Left ventricle myocardium inferior (tissue), 1 donor: ENCODE measurements around the gene PIWIL1. TPM values are rescaled to one million over a fixed set of nuclear protein-coding genes. Genes with fewer than 3 reads are reported as not detected.

Experiments
- DNase-seq: peaks from one replicate; pipeline ENCODE4 v3.0.0-alpha.2; 2020
- H3K27ac ChIP-seq: fragments of 200-600 bp; replicated peaks from 2 replicates; pipeline ENCODE4 v1.8.0; 2021
- H3K27me3 ChIP-seq: fragments of 200-600 bp; 2 replicates; pipeline ENCODE4 v1.8.0; 2021; ENCODE audit warnings: low read depth
- H3K36me3 ChIP-seq: fragments of 200-600 bp; 2 replicates; pipeline ENCODE4 v1.8.0; 2021
- H3K4me1 ChIP-seq: fragments of 200-600 bp; 2 replicates; pipeline ENCODE4 v1.8.0; 2021
- H3K4me3 ChIP-seq: fragments of 200-600 bp; 2 replicates; pipeline ENCODE4 v1.8.0; 2021; ENCODE audit warnings: mild to moderate bottlenecking, moderate library complexity
- H3K9me3 ChIP-seq: fragments of 200-600 bp; replicated peaks from 2 replicates; pipeline ENCODE4 v1.8.0; 2021
- CTCF ChIP-seq: fragments of 200-600 bp; IDR thresholded peaks from 2 replicates; pipeline ENCODE4 v1.8.0; 2021; ENCODE audit warnings: antibody characterized with exemption, mild to moderate bottlenecking, borderline replicate concordance
- intact Hi-C: fragments of 100-400 bp; cut with micrococcal nuclease; formaldehyde crosslinking; loops from one replicate; pipeline ENCODE4 v1.11.0; 2022
- total RNA-seq: library from RNA; stranded (reverse); fragmentation: NEBNext Ultra II Directional; extraction: Animal tissue kit (Norgen Biotek cat#: 25700); gene quantifications from one replicate; pipeline ENCODE4 v1.2.1, GENCODE V29; 2021
- donor health status: DM: no; HTN: yes; CAD: no; lungs with severe emphysema.

The PIWIL1 gene
- total RNA-seq, 1 donor from 2014 or later, result not detected

GRCh38 chr12:130354407-130354806 is 16.7 kb downstream of the PIWIL1 start:
- Histone ChIP-seq H3K9me3 (no peaks in the 10 kb centered on the region), H3K27me3 (peaks cover 87% of the 10 kb centered on the region), H3K4me1 (no peaks in the 10 kb centered on the region), H3K27ac (no peak overlapping the region), H3K36me3 (no peaks in the 10 kb centered on the region), H3K4me3 (no peak overlapping the region)
- intact Hi-C loops, result no loop called here
- no peak for DNase-seq
- no peak for TF ChIP-seq CTCF

- Histone ChIP-seq H3K27ac (no peak overlapping the region), H3K9me3 (no peaks in the 10 kb centered on the region), H3K4me1 (no peaks in the 10 kb centered on the region), H3K36me3 (no peaks in the 10 kb centered on the region), H3K27me3 (peaks cover 89% of the 10 kb centered on the region), H3K4me3 (no peak overlapping the region)
- no peak for DNase-seq
- TF ChIP-seq CTCF, result no peak
- intact Hi-C loops, result no loop called here
Observed at GRCh38 chr12:130356222-130356621, 18.5 kb downstream of the PIWIL1 start.

- TF ChIP-seq CTCF, result no peak
- no peaks in the 10 kb centered on the region for H3K36me3 ChIP-seq
- H3K4me3 ChIP-seq, result no peak overlapping the region
- no peaks in the 10 kb centered on the region for H3K9me3 ChIP-seq
- no peaks in the 10 kb centered on the region for H3K4me1 ChIP-seq
- intact Hi-C loops, result no loop called here
- H3K27me3 ChIP-seq, result peaks cover 79% of the 10 kb centered on the region
- H3K27ac ChIP-seq, result no peak overlapping the region
- no peak for DNase-seq
Observed at GRCh38 chr12:130357241-130357640, 19.6 kb downstream of the PIWIL1 start.

GRCh38 chr12:130357729-130358330 is 20.1 kb downstream of the PIWIL1 start:
- no peaks in the 10 kb centered on the region for H3K36me3 ChIP-seq
- TF ChIP-seq CTCF, result no peak
- no peak overlapping the region for H3K27ac ChIP-seq
- H3K4me1 ChIP-seq, result no peaks in the 10 kb centered on the region
- intact Hi-C loops, result no loop called here
- DNase-seq, result no peak
- no peaks in the 10 kb centered on the region for H3K9me3 ChIP-seq
- H3K27me3 ChIP-seq, result peaks cover 73% of the 10 kb centered on the region
- no peak overlapping the region for H3K4me3 ChIP-seq

- intact Hi-C loops, result no loop called here
- H3K9me3 ChIP-seq, result no peaks in the 10 kb centered on the region
- peaks cover 60% of the 10 kb centered on the region for H3K27me3 ChIP-seq
- TF ChIP-seq CTCF, result no peak
- no peaks in the 10 kb centered on the region for H3K4me1 ChIP-seq
- no peak overlapping the region for H3K4me3 ChIP-seq
- no peak overlapping the region for H3K27ac ChIP-seq
- DNase-seq, result no peak
- no peaks in the 10 kb centered on the region for H3K36me3 ChIP-seq
Observed at GRCh38 chr12:130362060-130362459, 24.4 kb downstream of the PIWIL1 start.
